Stomach (tissue), 9 donors: ENCODE data around the gene MOB3C. TPM values are rescaled to one million over a fixed set of nuclear protein-coding genes. Genes with fewer than 3 reads are reported as not detected.

ENCODE experiments used
- DNase-seq, 2 donors: peaks; one replicate each; pipeline versions ENCODE4 v3.0.0 to v3.0.0-alpha.2; 2013 to 2019
- H3K27ac ChIP-seq, 5 donors: fragments of 200-600 bp in 4 of 5; sonication (generic) in 4 of 5; one replicate each; pipeline ENCODE4 v1.5.1; 2013 to 2019; ENCODE audit warnings: mild to moderate bottlenecking in 1 of 5, moderate library complexity in 1 of 5
- H3K27me3 ChIP-seq, 3 donors: fragments of 200-600 bp; sonication (generic); one replicate each; pipeline ENCODE4 v1.5.1; 2017 to 2019; ENCODE audit warnings: mixed run types in 1 of 3
- H3K36me3 ChIP-seq, 4 donors: fragments of 200-600 bp; sonication (generic); 1 replicate in 3 of 4; 2 replicates in 1 of 4; pipeline ENCODE4 v1.5.1; 2016 to 2019
- H3K4me1 ChIP-seq, 4 donors: fragments of 200-600 bp; sonication (generic); one replicate each; pipeline ENCODE4 v1.5.1; 2016 to 2019
- H3K4me3 ChIP-seq, 4 donors: fragments of 200-600 bp; sonication (generic) in 3 of 4; one replicate each; pipeline ENCODE4 v1.5.1; 2016 to 2019; ENCODE audit warnings: mild to moderate bottlenecking in 1 of 4
- H3K9me3 ChIP-seq, 4 donors: fragments of 200-600 bp; sonication (generic); one replicate each; pipeline ENCODE4 v1.5.1; 2016 to 2019
- EP300 ChIP-seq: sonication (generic); formaldehyde crosslinking; IDR thresholded peaks from one replicate; pipeline ENCODE4 v1.6.1; 2017; ENCODE audit warnings: antibody characterized with exemption
- POLR2A ChIP-seq, 4 donors: fragments of 450-650 bp; IDR thresholded peaks; one replicate each; pipeline ENCODE4 v1.6.1; 2016; ENCODE audit warnings: antibody characterized with exemption in 4 of 4, control low read depth in 2 of 4, mild to moderate bottlenecking in 1 of 4, moderate library complexity in 1 of 4
- POLR2AphosphoS5 ChIP-seq, 3 donors: sonication (generic); formaldehyde crosslinking; IDR thresholded peaks; one replicate each; pipeline ENCODE4 v1.6.1; 2016; ENCODE audit warnings: antibody characterized with exemption in 3 of 3
- WGBS, 5 donors: extraction: QIAGEN DNeasy Blood & Tissue Kit in 3 of 5; methylation state at CpG; one replicate each; pipeline versions ENCODE4 v1.1.5 to v1.1.7; 2013 to 2018; 5-methylcytosine and 5-hydroxymethylcytosine counted together
- intact Hi-C: fragments of 100-400 bp; cut with DNase I; formaldehyde crosslinking; loops from one replicate; pipeline ENCODE4 v1.15.1; 2023; ENCODE audit warnings: low total_unique reads
- polyA plus RNA-seq, 3 donors: library from polyadenylated mRNA; stranded (reverse); fragments of 200-250 nt; gene quantifications; one replicate each; pipeline ENCODE4 v1.2.3, GENCODE V29; 2013
- total RNA-seq, 5 donors: library from RNA; depleted of rRNA; stranded (reverse); fragments of >200 nt; gene quantifications; one replicate each; pipeline versions ENCODE4 v1.1.0 to v1.2.3, GENCODE V29; 2014 to 2016
- TF ChIP-seq, protein P1 (sequence below), 7 experiments: fragments of 450-650 bp in 4 of 7; fragments of 200-600 bp in 3 of 7; sonication (generic) in 3 of 7; IDR thresholded peaks; one replicate each; pipeline ENCODE4 v1.5.1; 2016 to 2019; ENCODE audit warnings: antibody characterized with exemption in 7 of 7, control low read depth in 2 of 7, mild to moderate bottlenecking in 1 of 7
- donor health status: healthy with polysubstance abuse.
- donor health status: Bipolar disorder and iron deficiency.
- donor health status: healthy.

MOB3C gene
- total and polyA plus RNA-seq, 8 donors = 8.4 to 27.2 (median 11.8) TPM

DNA sequence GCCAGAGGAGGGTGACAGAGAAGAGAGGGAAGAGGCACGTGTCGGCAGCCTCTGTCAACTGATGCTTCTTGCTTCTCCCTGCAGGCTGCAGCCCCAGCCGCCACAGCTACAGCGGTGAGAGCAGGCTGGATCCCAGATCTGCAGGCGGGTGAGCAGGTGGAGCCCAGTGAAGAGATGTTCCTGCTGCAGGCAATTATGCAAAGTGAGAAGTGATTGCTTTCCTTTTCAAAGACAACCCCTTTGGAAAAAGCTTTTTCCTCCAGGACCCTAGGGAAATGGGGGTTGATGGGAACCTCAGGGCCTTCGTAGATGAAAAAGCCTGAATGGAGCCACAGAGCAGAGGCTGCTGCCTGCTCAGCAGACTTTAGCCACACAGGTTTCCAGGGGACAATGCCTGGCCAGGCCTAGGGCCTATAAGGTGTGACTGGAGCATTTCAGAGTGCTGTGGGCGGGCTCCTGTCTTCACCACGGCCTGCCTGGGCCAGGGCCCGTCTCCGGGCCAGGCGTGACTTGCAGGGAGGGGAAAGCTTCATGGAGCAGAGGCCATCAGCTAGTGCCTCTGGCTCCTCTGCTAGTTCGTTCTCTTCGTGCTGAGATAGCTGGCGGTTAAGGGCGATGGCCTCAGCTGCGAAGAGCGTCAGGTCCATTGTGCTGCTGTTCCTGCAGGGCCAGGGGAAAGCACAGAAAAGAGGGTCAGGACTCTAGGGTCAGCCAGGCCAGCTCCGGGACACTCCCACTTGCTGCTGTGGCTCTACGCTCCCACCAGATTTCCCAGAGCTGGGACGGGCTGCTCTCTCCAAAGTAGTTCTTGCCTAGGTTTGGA is 58.3 kb downstream of the MOB3C start:
- Histone ChIP-seq H3K27ac (no peak overlapping the region), H3K4me1 (no peaks in the 10 kb centered on the region), H3K4me3 (no peak overlapping the region), H3K36me3 (peaks cover 41 to 62% (median 61%) of the 10 kb centered on the region in 4 donors), H3K27me3 (no peaks in the 10 kb centered on the region), H3K9me3 (no peaks in the 10 kb centered on the region)
- 77 to 86% (median 83%) methylated on average over 19 to 20 of the region's 20 CpGs for WGBS, 5 donors
- no peak for DNase-seq
- intact Hi-C loops = no loop called here
- no peak for TF ChIP-seq POLR2A (IDR thresholded peaks at IDR 0.05)
- no peak for TF ChIP-seq EP300
- TF ChIP-seq, protein P1, sequence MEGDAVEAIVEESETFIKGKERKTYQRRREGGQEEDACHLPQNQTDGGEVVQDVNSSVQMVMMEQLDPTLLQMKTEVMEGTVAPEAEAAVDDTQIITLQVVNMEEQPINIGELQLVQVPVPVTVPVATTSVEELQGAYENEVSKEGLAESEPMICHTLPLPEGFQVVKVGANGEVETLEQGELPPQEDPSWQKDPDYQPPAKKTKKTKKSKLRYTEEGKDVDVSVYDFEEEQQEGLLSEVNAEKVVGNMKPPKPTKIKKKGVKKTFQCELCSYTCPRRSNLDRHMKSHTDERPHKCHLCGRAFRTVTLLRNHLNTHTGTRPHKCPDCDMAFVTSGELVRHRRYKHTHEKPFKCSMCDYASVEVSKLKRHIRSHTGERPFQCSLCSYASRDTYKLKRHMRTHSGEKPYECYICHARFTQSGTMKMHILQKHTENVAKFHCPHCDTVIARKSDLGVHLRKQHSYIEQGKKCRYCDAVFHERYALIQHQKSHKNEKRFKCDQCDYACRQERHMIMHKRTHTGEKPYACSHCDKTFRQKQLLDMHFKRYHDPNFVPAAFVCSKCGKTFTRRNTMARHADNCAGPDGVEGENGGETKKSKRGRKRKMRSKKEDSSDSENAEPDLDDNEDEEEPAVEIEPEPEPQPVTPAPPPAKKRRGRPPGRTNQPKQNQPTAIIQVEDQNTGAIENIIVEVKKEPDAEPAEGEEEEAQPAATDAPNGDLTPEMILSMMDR (IDR thresholded peaks at IDR 0.05) = no peak
- no peak for TF ChIP-seq POLR2AphosphoS5 (IDR thresholded peaks at IDR 0.05)

Other genes starting within 250 kb of the MOB3C start
- gene FAAH, start 222.5 kb downstream of the MOB3C start, total RNA-seq = 100 to 1,000 TPM in 2 of 5 donors, 10 to 100 TPM in 3; 25.3 to 419 (median 52.9) TPM
- 10 to 100 TPM; 42.8 to 45.3 (median 45.0) TPM for gene FAAH, start 222.5 kb downstream of the MOB3C start, polyA plus RNA-seq
- not detected for gene DMBX1, start 127.0 kb downstream of the MOB3C start, total RNA-seq
- not detected for gene DMBX1, start 127.0 kb downstream of the MOB3C start, polyA plus RNA-seq
- not detected for gene KNCN, start 65.2 kb downstream of the MOB3C start, total RNA-seq
- not detected for gene KNCN, start 65.2 kb downstream of the MOB3C start, polyA plus RNA-seq
- gene MKNK1, start 12.5 kb downstream of the MOB3C start, total RNA-seq = 100 to 1,000 TPM in 1 of 5 donors, 10 to 100 TPM in 4; 35.0 to 182 (median 43.7) TPM
- gene MKNK1, start 12.5 kb downstream of the MOB3C start, polyA plus RNA-seq = 10 to 100 TPM; 21.2 to 32.4 (median 29.1) TPM
- 10 to 100 TPM; 32.6 to 88.8 (median 49.0) TPM for gene ATPAF1, start 51.6 kb upstream of the MOB3C start, total RNA-seq
- 10 to 100 TPM; 36.5 to 39.6 (median 39.0) TPM for gene ATPAF1, start 51.6 kb upstream of the MOB3C start, polyA plus RNA-seq
- not detected for gene TEX38, start 55.0 kb upstream of the MOB3C start, total RNA-seq
- not detected for gene TEX38, start 55.0 kb upstream of the MOB3C start, polyA plus RNA-seq
- 100 to 1,000 TPM in 3 of 5 donors, 10 to 100 TPM in 2; 45.5 to 164 (median 138) TPM for gene EFCAB14, start 102.3 kb upstream of the MOB3C start, total RNA-seq
- 10 to 100 TPM; 19.6 to 59.6 (median 37.2) TPM for gene EFCAB14, start 102.3 kb upstream of the MOB3C start, polyA plus RNA-seq
- gene CYP4B1, start 182.2 kb upstream of the MOB3C start, total RNA-seq = 100 to 1,000 TPM in 1 of 5 donors, 10 to 100 TPM in 1, 1 to 10 TPM in 3; 5.1 to 110 (median 7.5) TPM
- 10 to 100 TPM in 1 of 3 donors, 1 to 10 TPM in 1, under 1 TPM in 1; 0.75 to 26.6 (median 1.5) TPM for gene CYP4B1, start 182.2 kb upstream of the MOB3C start, polyA plus RNA-seq